ENCODE measurements around the gene PLVAP. TPM values are rescaled to one million over a fixed set of nuclear protein-coding genes. Genes with fewer than 3 reads are reported as not detected.

PLVAP gene
- total and polyA plus RNA-seq, 2 donors (not counting 3 experiments of a cell fraction or from before 2014, with no cell fraction given), result 5.7 to 16.9 TPM

- no peak overlapping the region for H3K27ac ChIP-seq (ENCODE audit: insufficient read depth, low read depth, low read length)
- no TSS peak for BruUV-seq (replicated peaks)
- peaks cover 6 to 15% of the 10 kb centered on the region in 2 experiments for H3K36me3 ChIP-seq (ENCODE audit: control insufficient read depth in 2 of 2, extremely low read depth in 1 of 2, insufficient read depth in 2 of 2, low read length in 2 of 2)
- no peaks in the 10 kb centered on the region for H3K27me3 ChIP-seq (ENCODE audit: control insufficient read depth in 2 of 2, insufficient read depth in 2 of 2, low read length in 2 of 2)
- FAIRE-seq, result no peak
- DNase-seq (ENCODE audit: low read depth, low spot score), result no peak
- no peak overlapping the region for H3K4me3 ChIP-seq (replicated peaks in 1 of 3; ENCODE audit: insufficient read depth in 1 of 3, low read depth in 1 of 3, low read length in 3 of 3)
- H3K4me1 ChIP-seq (ENCODE audit: control insufficient read depth, extremely low read depth, insufficient read depth, low read length), result no peaks in the 10 kb centered on the region
- H3K9me1 ChIP-seq (replicated peaks; ENCODE audit: control insufficient read depth, extremely low read depth, insufficient read depth, low read length), result no peaks in the 10 kb centered on the region
- no peak overlapping the region for H3K9ac ChIP-seq (replicated peaks; ENCODE audit: extremely low read depth, insufficient read depth, low read length)
- intact Hi-C loops (cut with micrococcal nuclease), result no loop called here
- H2AFZ ChIP-seq (ENCODE audit: low read depth, low read length), result no peak overlapping the region
- no peaks in the 10 kb centered on the region for H4K20me1 ChIP-seq (replicated peaks; ENCODE audit: control insufficient read depth, extremely low read depth, insufficient read depth, low read length)
- no peaks in the 10 kb centered on the region for H3K9me3 ChIP-seq (replicated peaks; ENCODE audit: control insufficient read depth, insufficient read depth, low read length)
- no peak overlapping the region for H3K4me2 ChIP-seq (ENCODE audit: insufficient read depth, low read length)
- H3K79me2 ChIP-seq (ENCODE audit: control insufficient read depth, insufficient read depth, low read length), result no peaks in the 10 kb centered on the region
- dilution Hi-C loops (cut with MboI; ENCODE audit: extremely low pct_ligation_motif_present, low sequenced_read_pairs), result no loop called here
- POLR2A ChIA-PET, result no interaction called here
- CTCF ChIA-PET, result no interaction called here
- TF ChIP-seq POLR2A (IDR thresholded peaks at IDR 0.05; ENCODE audit: low read depth, low read length) (no peak), FOS (IDR thresholded peaks at IDR 0.05; ENCODE audit: borderline replicate concordance, insufficient read depth, low read length) (no peak), CTCF (IDR thresholded peaks at IDR 0.05; ENCODE audit: extremely low read depth in 1 of 2, insufficient read depth in 1 of 2, low read depth in 1 of 2, low read length in 2 of 2) (no peak), POLR2AphosphoS5 (IDR thresholded peaks at IDR 0.05; ENCODE audit: insufficient read depth, low read depth, low read length) (no peak), MYC (IDR thresholded peaks at IDR 0.05; ENCODE audit: low read depth, low read length) (no peak), GATA2 (IDR thresholded peaks at IDR 0.05; ENCODE audit: insufficient read depth, insufficient read length, low read depth, low read length) (no peak), EZH2 (IDR thresholded peaks at IDR 0.05; ENCODE audit: borderline replicate concordance, low read depth, low read length, severe bottlenecking) (no peak), MAX (IDR thresholded peaks at IDR 0.05; ENCODE audit: insufficient read depth, insufficient read length) (no peak), JUN (IDR thresholded peaks at IDR 0.05; ENCODE audit: borderline replicate concordance, insufficient read depth, insufficient read length, low read depth) (no peak)
These were observed 55.3 kb downstream of the PLVAP start for GRCh38 chr19:17321655-17322489.

All from endothelial cell of umbilical vein (primary cell).